GM23338 (cell line): ENCODE results near the gene CR2.

Experiments
- CREB1 ChIP-seq: fragments of 250-450 bp; sonication (Bioruptor Pico); IDR thresholded peaks from 2 replicates; pipeline ENCODE4 v1.5.0; 2020; ENCODE audit warnings: low read depth, mild to moderate bottlenecking, moderate library complexity
- EZH2 ChIP-seq: fragments of 200-600 bp; sonication (generic); IDR thresholded peaks from one replicate; pipeline ENCODE4 v1.8.0; 2017; ENCODE audit warnings: antibody characterized with exemption, mild to moderate bottlenecking, low read depth; ENCODE audit not compliant: unreplicated experiment
- EZH2phosphoT487 ChIP-seq: fragments of 200-600 bp; sonication (generic); IDR thresholded peaks from one replicate; pipeline ENCODE4 v1.8.1; 2018; ENCODE audit warnings: antibody characterized with exemption; ENCODE audit not compliant: unreplicated experiment
- JUNB ChIP-seq: IDR thresholded peaks from one replicate; pipeline ENCODE4 v1.6.1; 2016; ENCODE audit warnings: antibody characterized with exemption; ENCODE audit not compliant: unreplicated experiment
- POLR2AphosphoS5 ChIP-seq: IDR thresholded peaks from 2 replicates; pipeline ENCODE4 v1.6.1; 2016; ENCODE audit warnings: antibody characterized with exemption, low read depth
- STAT1 ChIP-seq: IDR thresholded peaks from one replicate; pipeline ENCODE4 v1.6.1; 2016; ENCODE audit warnings: antibody characterized with exemption; ENCODE audit not compliant: unreplicated experiment
- ZNF114 ChIP-seq: fragments of 250-450 bp; sonication (Bioruptor Pico); IDR thresholded peaks from 2 replicates; pipeline ENCODE4 v1.5.0; 2020; ENCODE audit warnings: mild to moderate bottlenecking, moderate library complexity
- TF ChIP-seq, protein P1 (sequence below), 2 experiments: fragments of 200-600 bp in 1 of 2; sonication (generic) in 1 of 2; conservative IDR thresholded peaks; 2 replicates each; pipeline versions ENCODE4 v1.5.1 to v1.6.1; 2016 to 2017; ENCODE audit warnings: antibody characterized with exemption in 2 of 2, low read depth in 2 of 2, mild to moderate bottlenecking in 2 of 2, moderate library complexity in 1 of 2
- TF ChIP-seq, protein P2 (sequence below): IDR thresholded peaks from one replicate; pipeline ENCODE4 v1.6.1; 2018; ENCODE audit warnings: antibody characterized with exemption; ENCODE audit not compliant: unreplicated experiment
- TF ChIP-seq, protein P3 (sequence below): IDR thresholded peaks from 2 replicates; pipeline ENCODE4 v1.6.1; 2016; ENCODE audit warnings: antibody characterized with exemption

DNA sequence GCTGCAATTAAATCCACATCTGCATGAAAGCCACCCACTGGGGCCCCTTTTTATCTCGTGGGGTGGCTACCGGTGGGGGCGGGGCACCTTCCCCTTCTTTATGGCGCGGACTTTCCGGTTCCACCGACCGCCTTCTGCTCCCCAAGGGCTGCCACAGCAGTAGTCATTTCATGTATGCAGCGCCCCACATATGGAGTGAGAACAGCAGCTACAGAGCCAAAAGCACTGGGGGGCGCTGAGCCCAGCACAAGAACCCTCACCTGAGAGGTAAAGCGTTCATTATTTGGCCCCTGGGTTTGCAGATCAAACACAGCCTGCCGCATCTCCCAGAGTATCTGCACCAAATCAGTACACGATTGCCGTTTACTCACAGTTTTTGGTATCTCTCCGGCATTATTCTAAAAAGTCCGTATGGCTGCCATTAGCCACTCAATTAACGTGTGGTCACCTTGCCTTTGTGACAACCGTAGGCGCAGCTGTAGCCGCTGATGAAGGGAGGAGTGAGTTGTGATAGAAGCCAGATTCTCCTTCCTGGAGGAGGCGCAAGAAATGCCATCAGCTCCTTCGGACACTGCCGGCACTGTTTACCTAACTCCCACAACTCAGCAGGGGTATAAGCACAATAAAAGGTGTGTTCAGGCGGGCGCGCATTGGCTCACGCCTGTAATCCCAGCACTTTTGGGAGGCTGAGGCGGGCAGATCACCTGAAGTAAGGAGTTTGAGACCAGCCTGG, 30.4 kb upstream of the CR2 start:
- TF ChIP-seq, protein P1, sequence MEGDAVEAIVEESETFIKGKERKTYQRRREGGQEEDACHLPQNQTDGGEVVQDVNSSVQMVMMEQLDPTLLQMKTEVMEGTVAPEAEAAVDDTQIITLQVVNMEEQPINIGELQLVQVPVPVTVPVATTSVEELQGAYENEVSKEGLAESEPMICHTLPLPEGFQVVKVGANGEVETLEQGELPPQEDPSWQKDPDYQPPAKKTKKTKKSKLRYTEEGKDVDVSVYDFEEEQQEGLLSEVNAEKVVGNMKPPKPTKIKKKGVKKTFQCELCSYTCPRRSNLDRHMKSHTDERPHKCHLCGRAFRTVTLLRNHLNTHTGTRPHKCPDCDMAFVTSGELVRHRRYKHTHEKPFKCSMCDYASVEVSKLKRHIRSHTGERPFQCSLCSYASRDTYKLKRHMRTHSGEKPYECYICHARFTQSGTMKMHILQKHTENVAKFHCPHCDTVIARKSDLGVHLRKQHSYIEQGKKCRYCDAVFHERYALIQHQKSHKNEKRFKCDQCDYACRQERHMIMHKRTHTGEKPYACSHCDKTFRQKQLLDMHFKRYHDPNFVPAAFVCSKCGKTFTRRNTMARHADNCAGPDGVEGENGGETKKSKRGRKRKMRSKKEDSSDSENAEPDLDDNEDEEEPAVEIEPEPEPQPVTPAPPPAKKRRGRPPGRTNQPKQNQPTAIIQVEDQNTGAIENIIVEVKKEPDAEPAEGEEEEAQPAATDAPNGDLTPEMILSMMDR (conservative IDR thresholded peaks at IDR 0.05; ENCODE audit: low read depth in 2 of 2), result peak in 1 of 2 experiments; percentile 38; a peak in 2 of 4 replicates
- no peak for TF ChIP-seq POLR2AphosphoS5
- no peak for TF ChIP-seq EZH2
- TF ChIP-seq STAT1, result no peak
- TF ChIP-seq, protein P2, sequence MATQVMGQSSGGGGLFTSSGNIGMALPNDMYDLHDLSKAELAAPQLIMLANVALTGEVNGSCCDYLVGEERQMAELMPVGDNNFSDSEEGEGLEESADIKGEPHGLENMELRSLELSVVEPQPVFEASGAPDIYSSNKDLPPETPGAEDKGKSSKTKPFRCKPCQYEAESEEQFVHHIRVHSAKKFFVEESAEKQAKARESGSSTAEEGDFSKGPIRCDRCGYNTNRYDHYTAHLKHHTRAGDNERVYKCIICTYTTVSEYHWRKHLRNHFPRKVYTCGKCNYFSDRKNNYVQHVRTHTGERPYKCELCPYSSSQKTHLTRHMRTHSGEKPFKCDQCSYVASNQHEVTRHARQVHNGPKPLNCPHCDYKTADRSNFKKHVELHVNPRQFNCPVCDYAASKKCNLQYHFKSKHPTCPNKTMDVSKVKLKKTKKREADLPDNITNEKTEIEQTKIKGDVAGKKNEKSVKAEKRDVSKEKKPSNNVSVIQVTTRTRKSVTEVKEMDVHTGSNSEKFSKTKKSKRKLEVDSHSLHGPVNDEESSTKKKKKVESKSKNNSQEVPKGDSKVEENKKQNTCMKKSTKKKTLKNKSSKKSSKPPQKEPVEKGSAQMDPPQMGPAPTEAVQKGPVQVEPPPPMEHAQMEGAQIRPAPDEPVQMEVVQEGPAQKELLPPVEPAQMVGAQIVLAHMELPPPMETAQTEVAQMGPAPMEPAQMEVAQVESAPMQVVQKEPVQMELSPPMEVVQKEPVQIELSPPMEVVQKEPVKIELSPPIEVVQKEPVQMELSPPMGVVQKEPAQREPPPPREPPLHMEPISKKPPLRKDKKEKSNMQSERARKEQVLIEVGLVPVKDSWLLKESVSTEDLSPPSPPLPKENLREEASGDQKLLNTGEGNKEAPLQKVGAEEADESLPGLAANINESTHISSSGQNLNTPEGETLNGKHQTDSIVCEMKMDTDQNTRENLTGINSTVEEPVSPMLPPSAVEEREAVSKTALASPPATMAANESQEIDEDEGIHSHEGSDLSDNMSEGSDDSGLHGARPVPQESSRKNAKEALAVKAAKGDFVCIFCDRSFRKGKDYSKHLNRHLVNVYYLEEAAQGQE, result no peak
- no peak for TF ChIP-seq EZH2phosphoT487
- no peak for TF ChIP-seq JUNB
- no peak for TF ChIP-seq CREB1 (CRISPR knock-in tag)
- TF ChIP-seq ZNF114 (CRISPR knock-in tag), result no peak
- TF ChIP-seq, protein P3, sequence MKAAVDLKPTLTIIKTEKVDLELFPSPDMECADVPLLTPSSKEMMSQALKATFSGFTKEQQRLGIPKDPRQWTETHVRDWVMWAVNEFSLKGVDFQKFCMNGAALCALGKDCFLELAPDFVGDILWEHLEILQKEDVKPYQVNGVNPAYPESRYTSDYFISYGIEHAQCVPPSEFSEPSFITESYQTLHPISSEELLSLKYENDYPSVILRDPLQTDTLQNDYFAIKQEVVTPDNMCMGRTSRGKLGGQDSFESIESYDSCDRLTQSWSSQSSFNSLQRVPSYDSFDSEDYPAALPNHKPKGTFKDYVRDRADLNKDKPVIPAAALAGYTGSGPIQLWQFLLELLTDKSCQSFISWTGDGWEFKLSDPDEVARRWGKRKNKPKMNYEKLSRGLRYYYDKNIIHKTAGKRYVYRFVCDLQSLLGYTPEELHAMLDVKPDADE, result no peak
